ENCODE results near the gene CSKMT.
"Not testable (repeated sequence)": the region's sequence is repeated elsewhere in the genome, so short reads cannot be mapped to it uniquely, and the experiment has no call there.

CSKMT gene

DNA sequence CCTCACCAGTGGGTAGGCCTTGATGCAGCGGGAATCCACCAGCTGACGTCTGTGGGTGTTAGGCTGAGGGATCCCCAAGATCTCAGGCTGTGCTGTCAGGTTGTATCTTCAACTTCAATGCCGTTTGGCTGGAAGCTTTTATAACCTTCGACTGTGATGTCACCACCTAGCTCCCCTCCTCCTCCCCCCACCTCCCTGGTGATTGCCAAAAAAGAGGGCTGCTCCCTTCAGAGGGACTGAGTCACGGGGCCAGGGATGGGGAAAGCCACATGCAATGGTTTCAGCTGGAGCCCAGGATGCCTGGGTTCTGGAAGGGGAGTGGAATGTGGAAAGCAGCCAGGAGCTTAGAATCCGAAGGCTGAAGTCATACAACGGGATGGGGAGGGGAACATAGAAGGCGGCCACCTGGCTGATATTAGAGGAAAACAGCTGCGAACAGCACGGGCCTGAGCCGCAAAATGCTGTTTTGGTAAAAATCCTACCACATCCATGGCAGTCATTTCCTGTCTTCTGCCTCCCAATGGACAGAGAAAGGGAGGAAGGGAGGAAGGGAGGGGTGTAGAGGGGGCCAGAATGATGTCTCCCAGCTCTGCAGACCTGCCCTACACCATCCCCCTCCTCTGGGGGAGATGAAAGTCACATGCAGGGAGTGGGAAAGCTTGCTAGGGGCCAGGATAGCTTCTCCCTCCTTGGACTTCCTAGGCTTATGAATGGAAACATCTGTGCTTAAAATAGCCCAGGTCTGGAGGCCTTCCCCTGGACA is 24.5 kb downstream of the CSKMT start, which contains the start of gene LRRN4CL:
Gene LRRN4CL, minus strand, starts transcription at position 110 of the 763 bp plus-strand sequence. CDS start 1,022 bp downstream, outside the sequence.
- peak; percentile 98 for DNase-seq (ENCODE audit: low read depth)

DNA sequence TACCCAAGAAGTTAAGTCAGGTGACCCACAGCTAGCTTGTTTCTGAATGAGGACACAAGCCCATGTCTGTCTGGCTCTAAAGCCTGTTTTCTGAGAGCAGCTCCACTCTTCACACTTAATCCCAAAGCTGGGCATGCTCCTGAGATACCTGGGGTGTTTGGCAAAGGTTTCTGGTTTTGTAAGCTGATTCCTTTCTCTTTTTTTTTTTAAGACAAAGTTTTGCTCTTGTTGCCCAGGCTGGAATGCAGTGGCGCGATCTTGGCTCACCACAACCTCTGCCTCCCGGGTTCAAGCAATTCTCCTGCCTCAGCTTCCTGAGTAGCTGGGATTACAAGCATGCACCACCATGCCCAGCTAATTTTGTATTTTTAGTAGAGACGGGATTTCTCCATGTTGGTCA is 28.5 kb downstream of the CSKMT start:
- not testable (repeated sequence) for DNase-seq (ENCODE audit: low read depth)

DNA sequence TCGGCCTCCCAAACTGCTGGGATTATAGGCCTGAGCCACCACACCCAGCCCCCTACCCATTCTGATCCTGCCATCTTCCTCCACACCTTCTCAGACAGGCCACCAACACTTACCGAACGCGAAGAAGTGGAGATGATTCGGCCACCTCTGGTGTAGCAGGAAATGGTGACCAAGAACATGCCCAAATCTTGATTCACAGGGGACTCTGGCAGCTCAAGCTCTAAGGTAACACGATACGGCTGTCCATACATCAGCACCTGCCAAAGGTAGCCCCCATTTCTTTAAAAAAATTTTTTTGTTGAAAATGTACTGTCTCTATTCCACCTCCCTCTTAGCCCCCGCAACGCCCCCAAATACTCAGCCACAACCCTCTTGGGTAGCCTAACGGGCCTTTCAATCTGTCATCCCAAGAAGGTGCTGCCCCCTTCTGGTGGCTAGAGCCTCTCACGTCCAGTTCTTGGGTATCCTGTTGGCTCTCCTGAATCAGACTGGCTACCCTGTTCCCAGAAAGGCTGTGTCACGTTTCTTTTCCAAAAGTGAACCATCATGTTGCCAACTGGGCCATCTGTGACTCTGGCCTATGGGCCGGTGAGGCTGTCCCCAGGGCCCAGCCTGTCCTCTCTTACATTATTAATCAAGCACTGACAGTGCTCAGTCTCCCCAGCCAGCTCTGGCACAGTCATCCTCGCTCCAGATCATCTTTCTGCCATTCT is 29.5 kb downstream of the CSKMT start:
- DNase-seq (ENCODE audit: low read depth) = peak; percentile 72

DNA sequence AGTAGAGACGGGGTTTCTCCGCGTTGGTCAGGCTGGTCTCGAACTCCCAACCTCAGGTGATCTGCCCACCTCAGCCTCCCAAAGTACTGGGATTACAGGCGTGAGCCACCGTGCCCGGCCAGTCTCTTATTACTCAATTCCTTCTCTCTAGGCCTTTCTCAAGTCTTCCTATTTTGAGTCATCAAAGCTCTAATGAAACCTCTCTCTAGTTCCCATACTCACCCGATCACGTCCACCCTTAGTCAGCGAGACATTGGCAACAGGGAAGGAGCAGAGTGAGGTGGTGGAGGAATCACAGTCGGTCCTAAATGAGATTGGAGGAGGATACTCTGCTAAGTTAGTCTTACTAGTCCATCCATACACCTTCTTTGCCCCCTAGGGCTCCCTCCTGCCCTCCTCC is 37.1 kb downstream of the CSKMT start:
- no peak for DNase-seq (ENCODE audit: low read depth)

DNA sequence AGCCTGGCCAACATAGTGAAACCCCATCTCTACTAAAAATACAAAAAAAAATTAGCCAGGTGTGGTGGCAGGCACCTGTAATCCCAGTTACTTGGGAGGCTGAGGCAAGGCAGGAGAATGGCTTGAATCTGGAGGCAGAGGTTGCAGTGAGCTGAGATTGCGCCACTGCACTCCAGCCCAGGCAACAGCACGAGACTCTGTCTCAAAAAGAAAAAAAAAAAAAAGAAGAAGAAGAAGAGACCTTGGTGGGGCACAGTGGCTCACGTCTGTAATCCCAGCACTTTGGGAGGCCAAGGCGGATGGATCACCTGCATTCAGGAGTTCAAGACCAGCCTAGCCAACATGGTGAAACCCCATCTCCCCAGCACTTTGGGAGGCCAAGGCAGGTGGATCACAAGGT is 38.8 kb downstream of the CSKMT start:
- not testable (repeated sequence) for DNase-seq (ENCODE audit: low read depth)

DNA sequence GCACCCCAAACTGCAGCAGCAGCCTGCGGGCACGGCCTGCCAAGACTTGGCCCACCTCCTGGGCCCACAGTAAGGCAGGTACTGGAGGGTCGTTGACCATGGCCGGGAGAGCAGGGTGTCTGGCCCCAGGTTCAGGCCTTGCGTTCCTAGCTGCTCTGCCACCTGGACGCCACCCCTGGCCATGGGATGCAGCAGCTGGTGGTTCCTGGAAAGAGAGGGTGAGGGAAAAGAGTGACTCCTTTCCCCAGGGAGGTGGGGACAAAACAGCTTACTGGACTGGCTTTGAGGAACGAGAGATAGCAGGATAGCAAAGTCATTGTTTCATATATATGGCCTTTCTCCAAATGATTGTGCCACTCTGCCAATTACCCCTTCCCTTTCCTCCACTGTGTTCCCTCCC is 40.3 kb downstream of the CSKMT start:
- DNase-seq (ENCODE audit: low read depth) = no peak

DNA sequence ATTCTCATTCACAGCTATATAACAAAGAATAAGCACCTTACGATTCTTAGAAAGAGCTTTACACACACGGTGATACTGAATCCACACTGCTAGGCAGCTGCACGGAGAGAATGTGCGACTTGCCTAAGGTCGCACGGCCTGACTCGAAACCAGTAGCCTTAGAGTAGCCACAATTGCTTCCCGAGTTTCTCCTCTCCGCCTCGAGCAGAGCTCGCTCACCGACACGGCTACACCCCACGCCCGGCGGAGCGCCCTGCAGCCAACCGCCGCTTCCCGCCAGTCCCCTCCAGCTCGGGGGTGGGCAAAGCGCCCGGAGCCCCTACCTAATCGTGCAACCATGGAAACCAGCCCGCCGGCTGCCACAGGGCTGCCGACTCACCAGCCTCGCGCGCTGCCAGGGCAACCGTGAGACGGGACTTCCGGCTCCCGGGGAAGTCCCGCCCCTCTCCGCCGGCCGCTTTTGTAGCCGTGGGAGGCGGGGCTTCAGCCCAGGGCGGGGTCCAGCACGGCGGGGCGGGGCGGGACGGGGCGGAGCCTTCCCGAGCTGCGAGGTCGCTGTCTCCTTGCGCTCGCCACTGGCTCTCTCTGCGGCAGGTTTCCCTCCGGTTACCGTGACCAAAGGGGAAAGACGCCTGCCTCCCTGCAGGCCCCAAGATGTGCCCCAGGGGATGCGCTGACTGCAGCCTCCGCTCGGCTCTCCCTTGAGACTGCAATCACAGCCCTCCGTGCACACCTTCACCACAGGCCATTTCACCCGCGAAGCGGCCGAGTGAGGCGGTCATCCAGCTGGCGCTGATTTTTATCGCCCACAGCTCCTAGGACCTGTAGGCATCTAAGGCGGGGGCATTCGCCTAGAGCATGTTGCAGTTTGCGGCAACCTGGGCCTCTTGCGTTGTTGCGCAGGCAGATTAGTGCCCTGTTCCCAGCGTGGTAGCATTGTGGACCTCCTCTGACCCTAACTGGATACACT is 41.1 kb downstream of the CSKMT start:
- peak; percentile 82 for DNase-seq (ENCODE audit: low read depth)

DNA sequence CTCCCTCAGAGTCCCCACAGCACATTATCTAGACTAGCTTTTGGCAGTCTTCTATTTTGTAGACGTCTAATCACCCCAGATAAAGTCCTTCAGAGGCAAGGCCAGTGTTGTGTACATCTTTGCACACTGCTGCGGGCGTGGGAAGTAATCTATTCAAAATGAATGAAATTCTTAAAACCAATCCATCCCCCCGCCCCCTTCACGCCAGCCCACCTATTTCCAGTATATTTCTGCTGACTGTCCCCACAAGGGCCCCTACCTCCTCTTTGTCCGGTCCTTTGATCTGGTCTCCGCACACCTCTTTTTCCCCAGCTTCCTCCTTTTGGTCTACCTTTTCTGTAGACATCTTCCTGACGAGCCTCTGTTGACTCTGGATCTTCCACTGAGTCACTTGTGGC is 41.7 kb downstream of the CSKMT start:
- DNase-seq (ENCODE audit: low read depth) = no peak

DNA sequence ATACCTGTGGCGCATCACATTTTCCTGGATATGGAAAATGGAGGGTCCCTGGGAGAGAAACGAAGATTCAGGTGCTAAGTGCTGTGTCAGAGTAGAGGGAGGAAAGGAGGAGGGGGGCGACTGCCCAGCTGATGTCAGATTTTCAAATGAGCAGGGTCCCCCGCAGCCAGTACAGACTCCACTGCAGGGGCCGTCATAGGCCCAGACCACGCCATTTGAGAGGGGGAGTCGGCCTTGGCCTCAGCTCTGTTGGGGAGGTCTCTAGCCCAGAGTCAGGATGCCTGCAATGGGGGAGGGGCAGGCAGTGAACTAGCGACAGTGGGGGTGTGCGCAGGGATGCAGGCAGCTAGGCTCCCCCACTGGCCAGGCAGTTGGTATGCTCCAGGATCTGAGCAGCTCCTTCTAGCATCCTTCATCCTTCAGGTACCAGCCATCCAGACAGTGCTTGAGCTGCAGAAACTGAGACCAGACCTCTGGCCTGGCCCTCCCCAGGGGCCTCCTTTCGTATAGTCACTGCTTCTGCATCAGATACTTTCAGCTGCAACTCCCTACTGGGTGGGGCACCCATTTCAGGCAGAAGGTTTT is 42.3 kb downstream of the CSKMT start, which contains the start of the genes BSCL2 and GNG3:
Gene BSCL2, minus strand, starts transcription at position 148 of the 585 bp plus-strand sequence. CDS start 229 bp downstream, outside the sequence.
Gene GNG3, plus strand, starts transcription at position 400 of the 585 bp plus-strand sequence. CDS start 620 bp downstream, outside the sequence.
- DNase-seq (ENCODE audit: low read depth) = no peak

DNA sequence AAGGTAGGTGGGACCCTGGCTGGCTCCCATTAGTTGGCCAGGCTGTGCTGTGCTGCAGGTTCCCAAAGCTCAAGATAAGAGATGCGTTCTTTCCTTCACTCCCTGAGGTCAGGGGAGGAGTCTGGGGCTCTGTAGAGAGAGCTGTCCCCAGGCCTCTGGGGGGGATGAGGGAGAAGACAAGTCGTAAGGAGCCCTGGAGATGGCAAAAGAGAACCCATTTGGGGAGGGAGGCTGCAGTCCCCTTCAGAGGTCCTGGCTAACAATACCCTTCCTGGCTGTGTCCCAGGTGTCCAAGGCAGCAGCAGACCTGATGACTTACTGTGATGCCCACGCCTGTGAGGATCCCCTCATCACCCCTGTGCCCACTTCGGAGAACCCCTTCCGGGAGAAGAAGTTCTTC is 43.3 kb downstream of the CSKMT start:
- DNase-seq (ENCODE audit: low read depth) = no peak

DNA sequence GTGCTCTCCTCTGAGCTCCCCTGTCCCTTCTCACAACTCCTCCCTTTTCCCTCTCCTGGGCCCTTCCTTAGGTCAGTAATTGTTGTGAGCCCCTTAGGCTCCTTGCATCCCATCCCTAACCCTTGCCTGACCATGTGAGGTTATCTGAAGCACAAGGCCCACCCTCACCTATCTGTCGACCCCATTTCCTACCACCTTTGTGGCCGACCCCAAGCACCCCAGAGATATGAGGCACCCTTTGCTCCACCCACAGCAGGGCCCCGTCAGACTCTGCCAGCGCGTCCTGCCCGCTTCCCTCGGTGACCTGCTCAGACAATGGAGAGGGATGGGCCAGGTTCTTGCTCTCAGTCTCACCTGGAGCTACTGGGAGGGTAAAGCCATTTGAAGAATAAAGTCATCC is 43.7 kb downstream of the CSKMT start:
- DNase-seq (ENCODE audit: low read depth) = no peak

DNA sequence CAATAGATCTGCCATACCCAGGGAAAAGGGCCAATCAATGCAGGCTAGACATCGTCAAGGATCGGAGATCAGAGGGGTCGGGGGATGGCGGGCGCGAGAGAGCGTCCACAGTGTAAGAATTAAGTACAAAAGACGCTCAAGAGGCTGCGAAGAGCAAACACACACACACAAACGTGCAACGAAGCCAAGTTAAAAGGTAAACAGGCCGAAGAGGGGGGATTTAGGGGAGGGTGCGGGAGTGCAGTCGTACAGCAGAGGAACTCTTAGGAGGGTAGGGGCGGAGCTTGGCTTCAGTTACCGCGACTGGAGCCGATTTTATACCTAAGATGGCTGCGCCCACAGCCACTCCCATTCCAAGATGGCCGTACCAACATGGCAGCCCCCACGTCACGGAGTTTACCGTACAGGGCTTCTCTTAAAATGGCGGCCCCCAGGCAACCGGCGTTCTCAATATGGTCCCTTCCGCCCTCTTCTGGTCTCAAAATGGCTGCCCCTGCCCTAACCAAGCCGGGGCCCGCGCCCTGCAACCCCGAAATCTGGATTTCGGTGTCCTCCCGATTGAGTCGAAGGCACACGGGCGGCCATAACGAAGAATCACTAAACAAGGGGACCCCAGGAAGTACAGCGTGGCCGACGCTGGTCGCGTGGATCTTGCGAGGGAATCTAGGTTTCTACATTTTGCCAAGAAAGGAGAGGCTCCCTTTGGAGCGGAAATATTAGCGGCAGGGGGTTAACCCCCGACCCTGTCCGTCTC is 44.3 kb downstream of the CSKMT start:
- peak; percentile 94 for DNase-seq (ENCODE audit: low read depth)

DNA sequence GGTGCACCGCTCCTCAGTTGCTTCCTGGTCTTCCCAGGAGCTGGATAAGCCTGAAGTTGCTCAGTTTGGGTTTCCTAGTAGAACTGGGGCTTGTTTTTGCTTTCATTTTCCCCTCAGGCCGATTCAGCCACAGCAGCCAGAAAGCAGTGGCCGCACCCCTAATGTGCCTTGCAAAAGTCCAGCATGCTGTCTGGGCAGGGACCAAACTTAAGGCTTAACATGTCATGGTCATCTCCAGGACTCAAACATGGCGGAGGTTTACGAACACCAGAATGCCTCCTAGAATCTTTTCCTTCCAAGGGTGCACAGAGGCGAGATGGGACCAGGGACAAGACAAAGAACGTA is 44.9 kb downstream of the CSKMT start:
- DNase-seq (ENCODE audit: low read depth) = no peak

DNA sequence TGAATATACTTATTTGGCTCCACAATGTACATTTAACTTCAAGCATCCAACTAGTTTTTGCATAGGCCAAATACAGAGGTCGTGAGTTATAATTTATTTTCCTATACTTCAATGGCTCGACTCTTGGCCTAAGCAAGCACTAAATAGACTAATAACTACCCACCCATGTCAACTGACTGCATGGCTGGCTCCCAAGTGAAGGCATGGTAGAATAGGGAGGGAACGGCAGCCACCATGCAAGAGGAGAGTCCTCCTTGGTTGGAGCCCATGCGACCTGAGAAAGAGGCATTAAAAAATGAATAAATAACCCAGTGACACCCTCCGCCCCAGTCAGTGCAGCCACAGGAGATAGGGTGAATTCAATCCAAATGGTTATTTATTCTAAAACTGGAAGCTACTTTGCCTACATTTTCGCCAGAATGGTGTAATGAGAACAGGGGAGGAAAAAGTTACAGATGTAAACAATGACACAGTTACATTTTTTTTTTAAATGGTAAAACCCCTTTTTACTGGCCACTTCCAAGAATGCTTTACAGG is 47.2 kb downstream of the CSKMT start:
- DNase-seq (ENCODE audit: low read depth) = no peak

DNA sequence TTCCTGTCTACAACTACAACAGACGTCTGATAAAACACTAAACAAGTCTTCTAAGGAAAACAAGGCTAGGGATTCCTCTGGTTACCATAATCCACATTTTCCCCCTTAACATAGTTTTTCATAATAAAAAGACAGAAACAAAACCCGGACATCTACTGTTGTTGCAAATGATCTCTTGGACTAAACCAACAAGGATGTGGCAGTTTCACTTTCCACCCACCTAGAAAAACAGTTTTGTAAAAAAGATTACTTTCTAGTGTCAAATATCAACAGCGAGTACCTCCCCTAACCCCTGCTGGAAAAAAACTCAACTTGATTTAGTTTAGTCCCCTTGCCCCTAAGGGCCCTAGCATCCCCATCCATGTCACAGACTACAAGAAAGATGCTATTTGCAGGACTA is 47.7 kb downstream of the CSKMT start:
- no peak for DNase-seq (ENCODE audit: low read depth)

DNA sequence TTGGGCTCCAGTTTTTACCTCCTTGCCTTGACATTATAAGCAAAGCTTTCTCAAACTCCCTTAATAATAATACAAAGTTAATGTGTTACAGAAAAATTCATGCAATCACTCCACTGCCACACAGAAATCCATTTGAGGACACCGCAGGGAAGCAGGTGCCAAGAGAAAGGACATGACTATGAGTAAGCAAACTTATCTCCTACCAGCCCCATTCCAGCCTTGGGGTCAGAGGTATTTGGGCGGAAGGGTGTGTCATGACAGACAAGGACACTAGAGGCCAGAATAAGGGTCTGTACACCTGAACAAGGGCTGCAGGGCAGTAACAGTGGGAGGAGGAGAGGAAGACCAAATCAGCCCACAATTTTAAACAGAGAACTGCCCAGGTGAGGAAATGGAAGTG is 48.2 kb downstream of the CSKMT start:
- no peak for DNase-seq (ENCODE audit: low read depth)

DNA sequence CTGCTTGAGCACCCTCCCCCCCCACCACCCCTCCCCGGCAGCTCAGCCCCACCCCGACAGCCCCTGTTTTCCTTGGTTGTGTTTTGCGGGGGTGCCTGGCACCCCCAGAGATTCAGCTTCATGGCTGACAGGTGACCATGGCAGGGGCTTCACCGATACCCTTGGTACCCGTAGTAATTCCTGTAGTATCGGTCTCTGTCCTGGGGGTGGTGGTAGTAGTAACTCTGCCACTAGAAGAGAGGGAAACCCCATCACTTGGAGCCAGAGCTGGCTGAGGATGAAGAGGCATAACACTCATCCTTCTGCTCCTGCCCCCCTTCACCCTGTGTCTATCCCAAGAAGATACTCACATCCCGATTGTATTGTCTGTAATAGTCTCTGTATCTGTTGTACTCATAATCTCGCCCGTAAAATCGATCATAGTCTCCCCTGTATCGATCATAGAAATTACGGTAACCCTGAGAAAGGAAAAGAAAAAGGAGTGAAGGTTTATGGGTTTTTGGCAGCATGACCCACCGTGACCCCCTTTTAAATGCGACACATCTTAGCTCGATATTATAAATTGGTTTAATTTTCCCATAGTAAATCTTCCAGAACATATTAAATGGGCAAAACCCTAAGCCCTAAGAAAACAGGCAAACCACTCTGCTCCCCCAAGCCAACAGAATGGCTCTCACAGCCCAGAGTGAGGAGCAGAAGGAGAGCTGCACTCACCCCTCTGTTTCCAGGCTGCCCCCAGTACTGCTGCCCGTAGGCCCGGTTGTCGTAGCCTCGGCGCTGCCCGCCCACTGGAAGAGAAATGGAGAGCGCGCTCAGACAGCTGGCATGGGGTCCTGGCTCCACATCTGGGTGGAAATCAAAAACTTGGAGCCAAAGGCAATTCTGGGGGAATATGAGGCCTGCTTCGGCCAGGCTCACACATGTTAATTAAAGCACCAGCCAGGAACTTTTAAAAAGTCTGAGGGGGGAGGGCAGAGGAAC is 50.3 kb downstream of the CSKMT start:
- DNase-seq (ENCODE audit: low read depth) = no peak

DNA sequence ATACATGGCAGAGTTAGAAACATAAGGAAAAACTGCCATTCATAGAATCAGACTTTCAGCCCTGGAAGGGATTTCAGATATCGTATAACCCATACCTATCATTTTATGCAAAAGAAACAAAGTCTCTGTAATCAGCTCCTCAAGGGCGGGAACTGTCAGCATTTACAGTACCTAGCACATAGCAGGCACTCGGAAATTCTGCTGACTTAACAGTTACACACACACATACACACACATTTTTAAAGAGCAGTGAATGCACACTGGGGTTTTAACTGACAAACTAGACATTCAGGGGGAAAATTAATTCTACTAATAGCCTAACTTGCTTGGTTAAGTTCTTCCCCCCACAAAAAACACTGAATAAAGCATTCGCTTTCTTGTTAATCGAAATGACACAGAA is 51.1 kb downstream of the CSKMT start:
- DNase-seq (ENCODE audit: low read depth) = no peak

DNA sequence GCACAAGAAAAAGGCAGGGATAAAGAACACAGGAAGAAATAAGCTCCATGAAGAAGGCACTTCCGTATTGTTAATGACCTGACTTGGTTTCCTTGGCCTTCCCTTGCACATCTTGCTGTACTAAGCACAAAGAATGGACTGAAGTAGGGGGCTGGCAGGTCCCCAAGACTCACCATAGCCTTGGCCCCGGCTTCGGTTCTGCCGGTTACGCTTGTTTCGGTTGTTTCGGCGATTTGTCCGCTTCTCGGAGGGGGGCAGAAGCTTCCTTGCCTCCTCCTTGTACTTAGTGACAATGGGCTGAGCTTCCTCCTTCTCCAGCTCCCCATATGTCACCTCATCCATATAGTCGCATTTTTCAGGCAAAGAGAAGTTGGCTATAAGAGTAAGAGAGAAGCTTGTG is 51.7 kb downstream of the CSKMT start:
- DNase-seq (ENCODE audit: low read depth) = no peak
